ENCODE data around the gene NFAM1. TPM values are rescaled to one million over a fixed set of nuclear protein-coding genes. Genes with fewer than 3 reads are reported as not detected.

NFAM1 gene
- polyA plus RNA-seq, 1 of the 3 experiments (the other 2 are of a cell fraction) = 0.02 TPM

GRCh38 chr22:42345458-42345857 lies 86.7 kb downstream of the NFAM1 start:
- DNase-seq = no peak
- WGBS (ENCODE audit: low lambda C conversion rate) = no CpG with 5 or more reads among the region's 4 CpGs
- CTCF ChIA-PET = interaction anchor here (0.9 kb wide), 1 partner anchor 31 kb away, joined by 3 read pairs; no protein-coding TSS in a partner anchor

GRCh38 chr22:42344361-42344905 lies 87.8 kb downstream of the NFAM1 start:
- H3F3A ChIP-seq (replicated peaks; ENCODE audit: insufficient read depth) = no peaks in the 10 kb centered on the region
- no peak overlapping the region for H2AFZ ChIP-seq (ENCODE audit: low read depth)
- no peak for DNase-seq
- H3K9me3 ChIP-seq = no peaks in the 10 kb centered on the region
- no peaks in the 10 kb centered on the region for H3K36me3 ChIP-seq (replicated peaks in 1 of 2; ENCODE audit: control insufficient read depth in 1 of 2, insufficient read depth in 2 of 2, low read length in 1 of 2)
- ChIA-PET POLR2A (no interaction called here), CTCF (interaction anchor here (0.7 kb wide), 1 partner anchor 20 kb away, joined by 3 read pairs; no protein-coding TSS in a partner anchor)
- peak overlapping the region in 1 of 2 experiments; percentile 47; a peak in 2 of 4 replicates for H3K27ac ChIP-seq (ENCODE audit: low read depth in 2 of 2, low read length in 1 of 2)
- H3K4me3 ChIP-seq (ENCODE audit: low read depth in 2 of 2, low read length in 1 of 2) = no peak overlapping the region
- H3K9me2 ChIP-seq = no peaks in the 10 kb centered on the region
- H3K9ac ChIP-seq = no peak overlapping the region
- H4K20me1 ChIP-seq (ENCODE audit: insufficient read depth) = no peaks in the 10 kb centered on the region
- 89% methylated on average over 7 of the region's 31 CpGs for WGBS (ENCODE audit: low lambda C conversion rate)
- H3K27me3 ChIP-seq (ENCODE audit: insufficient read depth) = no peaks in the 10 kb centered on the region
- peaks cover 0 to 32% of the 10 kb centered on the region in 2 experiments; a peak in 1 of 4 replicates for H3K4me1 ChIP-seq (ENCODE audit: control insufficient read depth in 1 of 2, insufficient read depth in 2 of 2, low read depth in 1 of 2, low read length in 1 of 2)
- H3K4me2 ChIP-seq = no peak overlapping the region
- no peaks in the 10 kb centered on the region for H3K79me2 ChIP-seq (ENCODE audit: insufficient read depth)
- TF ChIP-seq POLR2AphosphoS5 (IDR thresholded peaks at IDR 0.05; ENCODE audit: low read depth, low read length) = no peak
- no peak for TF ChIP-seq ZBTB33 (IDR thresholded peaks at IDR 0.05; ENCODE audit: borderline replicate concordance, low read depth)
- TF ChIP-seq MXI1 (IDR thresholded peaks at IDR 0.05; ENCODE audit: low read depth, low read length) = no peak
- TF ChIP-seq RAD21 (IDR thresholded peaks at IDR 0.05; ENCODE audit: low read length) = no peak
- no peak for TF ChIP-seq CTCF (IDR thresholded peaks at IDR 0.05)
- no peak for TF ChIP-seq REST (IDR thresholded peaks at IDR 0.05; ENCODE audit: low read depth, low read length)
- TF ChIP-seq RCOR1 (IDR thresholded peaks at IDR 0.05; ENCODE audit: low read length) = no peak
- no peak for TF ChIP-seq FOSL2 (IDR thresholded peaks at IDR 0.05; ENCODE audit: borderline replicate concordance, low read depth)
- TF ChIP-seq EZH2phosphoT487 (IDR thresholded peaks at IDR 0.05; ENCODE audit: borderline replicate concordance, low read depth) = no peak
- TF ChIP-seq MEF2A (IDR thresholded peaks at IDR 0.05; ENCODE audit: borderline replicate concordance, low read depth) = no peak
- TF ChIP-seq IRF3 (IDR thresholded peaks at IDR 0.05; ENCODE audit: low read depth, low read length) = no peak
- no peak for TF ChIP-seq NRF1 (IDR thresholded peaks at IDR 0.05; ENCODE audit: low read depth, low read length)
- TF ChIP-seq TEAD4 (IDR thresholded peaks at IDR 0.05; ENCODE audit: borderline replicate concordance, insufficient read depth) = no peak
- no peak for TF ChIP-seq RFX5 (IDR thresholded peaks at IDR 0.05; ENCODE audit: low read length)
- no peak for TF ChIP-seq FOXM1 (IDR thresholded peaks at IDR 0.05; ENCODE audit: low read depth)
- TF ChIP-seq TCF12 (IDR thresholded peaks at IDR 0.05) = no peak
- TF ChIP-seq YY1 (IDR thresholded peaks at IDR 0.05; ENCODE audit: low read depth) = no peak

More at GRCh38 chr22:42345458-42345857, 86.7 kb downstream of the NFAM1 start:
- no peak overlapping the region for H3K4me3 ChIP-seq (ENCODE audit: low read depth in 2 of 2, low read length in 1 of 2)
- no peak overlapping the region for H3K27ac ChIP-seq (ENCODE audit: low read depth in 2 of 2, low read length in 1 of 2)
- H3K9ac ChIP-seq = no peak overlapping the region
- H4K20me1 ChIP-seq (ENCODE audit: insufficient read depth) = no peaks in the 10 kb centered on the region
- H2AFZ ChIP-seq (ENCODE audit: low read depth) = no peak overlapping the region
- no peak overlapping the region for H3K4me2 ChIP-seq
- H3K4me1 ChIP-seq (ENCODE audit: control insufficient read depth in 1 of 2, insufficient read depth in 2 of 2, low read depth in 1 of 2, low read length in 1 of 2) = peaks cover 0 to 23% of the 10 kb centered on the region in 2 experiments; a peak in 1 of 4 replicates
- POLR2A ChIA-PET = no interaction called here
- no peaks in the 10 kb centered on the region for H3K9me3 ChIP-seq
- H3K36me3 ChIP-seq (replicated peaks in 1 of 2; ENCODE audit: control insufficient read depth in 1 of 2, insufficient read depth in 2 of 2, low read length in 1 of 2) = no peaks in the 10 kb centered on the region
- TF ChIP-seq SIN3A (IDR thresholded peaks at IDR 0.05; ENCODE audit: borderline replicate concordance, low read depth, low read length) (no peak), MXI1 (IDR thresholded peaks at IDR 0.05; ENCODE audit: low read depth, low read length) (no peak), CHD2 (IDR thresholded peaks at IDR 0.05; ENCODE audit: low read length, partially characterized antibody) (no peak), MEF2A (IDR thresholded peaks at IDR 0.05; ENCODE audit: borderline replicate concordance, low read depth) (no peak)
- H3K9me2 ChIP-seq = no peaks in the 10 kb centered on the region
- H3K27me3 ChIP-seq (ENCODE audit: insufficient read depth) = no peaks in the 10 kb centered on the region
- no peaks in the 10 kb centered on the region for H3F3A ChIP-seq (replicated peaks; ENCODE audit: insufficient read depth)
- H3K79me2 ChIP-seq (ENCODE audit: insufficient read depth) = no peaks in the 10 kb centered on the region

All from SK-N-SH (cell line).